Caco-2 (cell line): ENCODE results near the gene LRMDA. TPM values are rescaled to one million over a fixed set of nuclear protein-coding genes. Genes with fewer than 3 reads are reported as not detected.

Experiments
- BruUV-seq: library from RNA; stranded (reverse); fragments of 400-500 nt; replicated peaks from 2 replicates; lab custom pipeline; 2021; lab: Mats Ljungman, UMichigan
- CTCF ChIA-PET: fragments of 300-600 bp; sonication (Branson Sonifier 250); formaldehyde crosslinking; loops from one replicate; lab custom pipeline; 2022; ENCODE audit warnings: antibody characterized with exemption; lab: Charles Lee
- POLR2A ChIA-PET: fragments of 300-600 bp; sonication (Branson Sonifier 250); formaldehyde crosslinking; loops from one replicate; lab custom pipeline; 2022; ENCODE audit warnings: antibody characterized with exemption; lab: Charles Lee
- DNase-seq, 2 experiments: peaks; one replicate each; pipeline versions ENCODE4 v3.0.0 to v3.0.0-alpha.2; 2020 to 2022
- H3K27me3 ChIP-seq: replicated peaks from 2 replicates; pipeline ENCODE4 v1.6.0; 2011; ENCODE audit warnings: low read length; ENCODE audit not compliant: control insufficient read depth, insufficient read depth
- H3K36me3 ChIP-seq: 2 replicates; pipeline ENCODE4 v1.5.1; 2011; ENCODE audit warnings: low read length; ENCODE audit not compliant: control insufficient read depth, insufficient read depth
- H3K4me1 ChIP-seq: fragments of 250-450 bp; sonication (Bioruptor Pico); 2 replicates; pipeline ENCODE4 v1.5.1; 2020; ENCODE audit warnings: mild to moderate bottlenecking
- H3K4me3 ChIP-seq: 2 replicates; pipeline ENCODE4 v1.5.1; 2011; ENCODE audit warnings: low read depth, mild to moderate bottlenecking, control low read depth, low read length
- H3K9me3 ChIP-seq: fragments of 250-450 bp; sonication (Bioruptor Pico); 2 replicates; pipeline ENCODE4 v1.5.1; 2020; ENCODE audit warnings: mild to moderate bottlenecking, moderate library complexity
- H3K27ac Mint-ChIP-seq: one replicate; pipeline ENCODE4 v1.8.0; 2022; ENCODE audit warnings: mixed read lengths; ENCODE audit not compliant: unreplicated experiment
- H3K27me3 Mint-ChIP-seq: one replicate; pipeline ENCODE4 v1.8.0; 2022; ENCODE audit warnings: mixed read lengths; ENCODE audit not compliant: insufficient read depth, unreplicated experiment
- H3K36me3 Mint-ChIP-seq: one replicate; pipeline ENCODE4 v1.8.0; 2022; ENCODE audit warnings: mild to moderate bottlenecking, mixed read lengths; ENCODE audit not compliant: insufficient read depth, unreplicated experiment
- H3K4me1 Mint-ChIP-seq: one replicate; pipeline ENCODE4 v1.8.0; 2022; ENCODE audit warnings: low read depth, mixed read lengths; ENCODE audit not compliant: unreplicated experiment
- H3K4me3 Mint-ChIP-seq: one replicate; pipeline ENCODE4 v1.8.0; 2022; ENCODE audit warnings: mild to moderate bottlenecking, moderate library complexity, mixed read lengths; ENCODE audit not compliant: unreplicated experiment
- H3K9me3 Mint-ChIP-seq: one replicate; pipeline ENCODE4 v1.8.0; 2022; ENCODE audit warnings: mixed read lengths; ENCODE audit not compliant: unreplicated experiment
- CTCF ChIP-seq, 2 experiments: fragments of 200-600 bp in 1 of 2; IDR thresholded peaks; 1 replicate in 1 of 2; 2 replicates in 1 of 2; pipeline versions ENCODE4 v1.5.1 to v1.8.0; 2011 to 2022; ENCODE audit warnings: antibody characterized with exemption in 1 of 2, control low read depth in 1 of 2, inconsistent platforms in 1 of 2, low read depth in 1 of 2, low read length in 1 of 2, mild to moderate bottlenecking in 1 of 2, moderate library complexity in 1 of 2; ENCODE audit not compliant: insufficient read depth in 1 of 2, severe bottlenecking in 1 of 2, unreplicated experiment in 1 of 2
- intact Hi-C: fragments of 100-400 bp; cut with micrococcal nuclease; formaldehyde crosslinking; loops from one replicate; pipeline ENCODE4 v1.10.0; 2022; ENCODE audit not compliant: unreplicated experiment
- total RNA-seq: library from RNA; stranded (reverse); gene quantifications from 2 replicates; pipeline ENCODE4 v1.2.3, GENCODE V29; 2022

LRMDA gene
- total RNA-seq, 1 experiment from 2014 or later = 18.5 TPM

GRCh38 chr10:75954486-75954885 lies 523.1 kb downstream of the LRMDA start:
- H3K9me3 Mint-ChIP-seq = peaks cover 18% of the 10 kb centered on the region
- intact Hi-C loops = no loop called here
- DNase-seq = no peak
- no peak for TF ChIP-seq CTCF (IDR thresholded peaks at IDR 0.05; ENCODE audit: insufficient read depth in 1 of 2, low read depth in 1 of 2, low read length in 1 of 2, severe bottlenecking in 1 of 2, unreplicated experiment in 1 of 2)
- peaks cover 10% of the 10 kb centered on the region; the same call in 1 of the 2 replicates for H3K4me1 ChIP-seq
- H3K27me3 ChIP-seq = no peaks in the 10 kb centered on the region
- no peaks in the 10 kb centered on the region for H3K36me3 ChIP-seq
- no TSS peak for BruUV-seq
- no peak overlapping the region for H3K4me3 ChIP-seq
- POLR2A ChIA-PET = no interaction called here
- no peaks in the 10 kb centered on the region for H3K9me3 ChIP-seq
- no peak overlapping the region for H3K27ac Mint-ChIP-seq
- H3K4me1 Mint-ChIP-seq = peaks cover 15% of the 10 kb centered on the region
- CTCF ChIA-PET = no interaction called here
- no peaks in the 10 kb centered on the region for H3K36me3 Mint-ChIP-seq
- H3K4me3 Mint-ChIP-seq = no peak overlapping the region
- H3K27me3 Mint-ChIP-seq = no peaks in the 10 kb centered on the region

- intact Hi-C loops = no loop called here
- no TSS peak for BruUV-seq
- Mint-ChIP-seq H3K9me3 (peaks cover 4% of the 10 kb centered on the region), H3K27ac (no peak overlapping the region), H3K4me3 (no peak overlapping the region), H3K36me3 (no peaks in the 10 kb centered on the region), H3K4me1 (peaks cover 3% of the 10 kb centered on the region), H3K27me3 (no peaks in the 10 kb centered on the region)
- TF ChIP-seq CTCF (IDR thresholded peaks at IDR 0.05; ENCODE audit: insufficient read depth in 1 of 2, low read depth in 1 of 2, low read length in 1 of 2, severe bottlenecking in 1 of 2, unreplicated experiment in 1 of 2) = no peak
- CTCF ChIA-PET = no interaction called here
- no peak overlapping the region for H3K4me3 ChIP-seq
- no peaks in the 10 kb centered on the region for H3K9me3 ChIP-seq
- no peak for DNase-seq
- no peaks in the 10 kb centered on the region for H3K36me3 ChIP-seq
- H3K4me1 ChIP-seq = peaks cover under 1% of the 10 kb centered on the region; the same call in 1 of the 2 replicates
- no peaks in the 10 kb centered on the region for H3K27me3 ChIP-seq
- POLR2A ChIA-PET = no interaction called here
Measured at GRCh38 chr10:75955973-75956502, 524.6 kb downstream of the LRMDA start.

GRCh38 chr10:75956624-75957023 lies 525.2 kb downstream of the LRMDA start:
- no TSS peak for BruUV-seq
- Mint-ChIP-seq H3K27me3 (no peaks in the 10 kb centered on the region), H3K36me3 (no peaks in the 10 kb centered on the region), H3K4me1 (no peaks in the 10 kb centered on the region), H3K9me3 (no peaks in the 10 kb centered on the region), H3K4me3 (no peak overlapping the region), H3K27ac (no peak overlapping the region)
- Histone ChIP-seq H3K9me3 (no peaks in the 10 kb centered on the region), H3K27me3 (no peaks in the 10 kb centered on the region), H3K36me3 (no peaks in the 10 kb centered on the region), H3K4me3 (no peak overlapping the region), H3K4me1 (no peaks in the 10 kb centered on the region)
- intact Hi-C loops = no loop called here
- TF ChIP-seq CTCF (IDR thresholded peaks at IDR 0.05; ENCODE audit: insufficient read depth in 1 of 2, low read depth in 1 of 2, low read length in 1 of 2, severe bottlenecking in 1 of 2, unreplicated experiment in 1 of 2) = no peak
- POLR2A ChIA-PET = no interaction called here
- DNase-seq = no peak
- CTCF ChIA-PET = no interaction called here
